GM19025 (cell line): ENCODE measurements around the gene WDR43.

ENCODE experiments used
- ATAC-seq: cut with Tn5 transposase; IDR thresholded peaks from one replicate; pipeline ENCODE4 v1.9.1; 2021; ENCODE audit warnings: mild to moderate bottlenecking, low read depth, moderate library complexity; ENCODE audit not compliant: unreplicated experiment

The WDR43 gene

GRCh38 chr2:28906821-28907220, 12.4 kb downstream of the WDR43 start:
- ATAC-seq = no peak

GRCh38 chr2:28908172-28908571, 13.7 kb downstream of the WDR43 start:
- no peak for ATAC-seq

- ATAC-seq = no peak
Observed at GRCh38 chr2:28909655-28910353, 15.3 kb downstream of the WDR43 start.

- ATAC-seq = no peak
Observed at GRCh38 chr2:28915939-28916338, 21.5 kb downstream of the WDR43 start.

- ATAC-seq = no peak
Observed at GRCh38 chr2:28926847-28927246, 32.4 kb downstream of the WDR43 start.

GRCh38 chr2:28927469-28927868, 33.0 kb downstream of the WDR43 start:
- ATAC-seq = no peak

- no peak for ATAC-seq
Observed at GRCh38 chr2:28927878-28928277, 33.4 kb downstream of the WDR43 start.

GRCh38 chr2:28929581-28929980, 35.1 kb downstream of the WDR43 start:
- ATAC-seq = no peak

GRCh38 chr2:28930205-28930604, 35.7 kb downstream of the WDR43 start:
- ATAC-seq = no peak

- no peak for ATAC-seq
Observed at GRCh38 chr2:28934769-28935168, 40.3 kb downstream of the WDR43 start.

- no peak for ATAC-seq
Observed at GRCh38 chr2:28941008-28941407, 46.5 kb downstream of the WDR43 start.

- ATAC-seq = no peak
Observed at GRCh38 chr2:28944535-28945248, 50.2 kb downstream of the WDR43 start.

GRCh38 chr2:28948160-28948559, 53.7 kb downstream of the WDR43 start:
- ATAC-seq = no peak

GRCh38 chr2:28949190-28949589, 54.7 kb downstream of the WDR43 start:
- no peak for ATAC-seq

GRCh38 chr2:28949617-28950305, 55.3 kb downstream of the WDR43 start:
- ATAC-seq = no peak

GRCh38 chr2:28950941-28951630, 56.6 kb downstream of the WDR43 start:
- no peak for ATAC-seq

GRCh38 chr2:28951910-28952835, 57.7 kb downstream of the WDR43 start:
- ATAC-seq = no peak

GRCh38 chr2:28952836-28953211, 58.4 kb downstream of the WDR43 start:
- ATAC-seq = no peak

- no peak for ATAC-seq
Observed at GRCh38 chr2:28955467-28955866, 61.0 kb downstream of the WDR43 start.

- no peak for ATAC-seq
Observed at GRCh38 chr2:28956415-28956826, 62.0 kb downstream of the WDR43 start.
